GM10266 (cell line): Measurements from ENCODE around the gene RARA.
A peak's percentile ranks its signal among the peaks of the same experiment; 100 is the strongest.
"Not testable (repeated sequence)": the region's sequence is repeated elsewhere in the genome, so short reads cannot be mapped to it uniquely, and the experiment has no call there.

Source experiments
- DNase-seq: peaks from one replicate; pipeline ENCODE4 v3.0.0; 2012; ENCODE audit errors: extremely low spot score
- TF ChIP-seq, protein P1 (sequence below): IDR thresholded peaks from 2 replicates; pipeline ENCODE4 v1.5.1; 2012; ENCODE audit warnings: mild to moderate bottlenecking, low read depth; ENCODE audit not compliant: control insufficient read depth, insufficient read depth; ENCODE audit errors: missing control alignments

RARA gene

DNA sequence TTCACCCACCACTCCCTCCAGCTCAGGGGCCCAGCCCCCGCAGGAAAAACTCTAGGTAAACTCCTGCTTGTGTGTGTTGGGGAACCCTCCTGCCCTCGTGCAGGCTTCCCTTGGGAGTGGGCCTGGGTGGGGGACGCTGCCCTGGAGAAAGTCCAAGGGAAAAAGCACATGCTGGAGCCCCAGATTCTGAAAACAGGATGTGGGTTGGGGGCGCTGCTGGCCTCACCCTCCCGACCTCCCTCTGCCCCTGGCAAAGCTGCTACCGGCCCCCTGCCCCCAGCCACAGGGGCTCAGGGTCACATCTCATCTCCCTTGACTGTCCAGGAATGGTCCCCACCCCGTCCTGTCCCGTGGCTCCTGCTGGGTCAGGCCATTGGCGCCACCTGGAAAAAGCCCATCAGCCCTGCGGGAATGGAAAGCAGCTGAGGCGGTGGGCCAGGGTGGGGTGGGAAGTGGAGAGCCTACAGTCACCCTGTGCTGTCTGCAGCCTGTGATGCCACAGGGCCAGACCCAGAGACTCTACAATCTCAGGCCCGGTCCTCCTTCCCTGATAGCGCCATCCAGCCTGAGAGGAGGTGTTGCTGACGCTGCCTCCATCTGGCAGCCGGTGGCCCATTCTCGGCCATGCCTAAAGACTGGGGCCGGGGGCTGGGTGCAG is 58.0 kb downstream of the RARA start:
- TF ChIP-seq, protein P1, sequence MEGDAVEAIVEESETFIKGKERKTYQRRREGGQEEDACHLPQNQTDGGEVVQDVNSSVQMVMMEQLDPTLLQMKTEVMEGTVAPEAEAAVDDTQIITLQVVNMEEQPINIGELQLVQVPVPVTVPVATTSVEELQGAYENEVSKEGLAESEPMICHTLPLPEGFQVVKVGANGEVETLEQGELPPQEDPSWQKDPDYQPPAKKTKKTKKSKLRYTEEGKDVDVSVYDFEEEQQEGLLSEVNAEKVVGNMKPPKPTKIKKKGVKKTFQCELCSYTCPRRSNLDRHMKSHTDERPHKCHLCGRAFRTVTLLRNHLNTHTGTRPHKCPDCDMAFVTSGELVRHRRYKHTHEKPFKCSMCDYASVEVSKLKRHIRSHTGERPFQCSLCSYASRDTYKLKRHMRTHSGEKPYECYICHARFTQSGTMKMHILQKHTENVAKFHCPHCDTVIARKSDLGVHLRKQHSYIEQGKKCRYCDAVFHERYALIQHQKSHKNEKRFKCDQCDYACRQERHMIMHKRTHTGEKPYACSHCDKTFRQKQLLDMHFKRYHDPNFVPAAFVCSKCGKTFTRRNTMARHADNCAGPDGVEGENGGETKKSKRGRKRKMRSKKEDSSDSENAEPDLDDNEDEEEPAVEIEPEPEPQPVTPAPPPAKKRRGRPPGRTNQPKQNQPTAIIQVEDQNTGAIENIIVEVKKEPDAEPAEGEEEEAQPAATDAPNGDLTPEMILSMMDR, result no peak
- DNase-seq, result no peak

DNA sequence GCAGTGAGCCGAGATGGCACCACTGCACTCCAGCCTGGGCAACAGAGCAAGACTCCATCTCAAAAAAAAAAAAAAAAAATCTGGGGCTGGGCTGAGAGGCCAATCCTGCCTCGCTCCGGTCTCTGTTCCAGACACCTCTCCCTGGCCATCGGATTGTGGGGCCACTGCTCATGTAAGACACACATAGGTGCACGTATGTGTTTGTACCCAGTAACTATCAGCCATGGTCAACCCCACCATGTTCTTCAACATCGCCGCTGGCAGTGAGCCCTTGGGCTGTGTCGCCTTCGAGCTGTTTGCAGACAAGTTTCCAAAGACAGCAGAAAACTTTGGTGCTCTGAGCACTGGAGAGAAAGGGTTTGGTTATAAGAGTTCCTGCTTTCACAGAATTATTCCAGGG is 58.7 kb downstream of the RARA start:
- not testable (repeated sequence) for DNase-seq

DNA sequence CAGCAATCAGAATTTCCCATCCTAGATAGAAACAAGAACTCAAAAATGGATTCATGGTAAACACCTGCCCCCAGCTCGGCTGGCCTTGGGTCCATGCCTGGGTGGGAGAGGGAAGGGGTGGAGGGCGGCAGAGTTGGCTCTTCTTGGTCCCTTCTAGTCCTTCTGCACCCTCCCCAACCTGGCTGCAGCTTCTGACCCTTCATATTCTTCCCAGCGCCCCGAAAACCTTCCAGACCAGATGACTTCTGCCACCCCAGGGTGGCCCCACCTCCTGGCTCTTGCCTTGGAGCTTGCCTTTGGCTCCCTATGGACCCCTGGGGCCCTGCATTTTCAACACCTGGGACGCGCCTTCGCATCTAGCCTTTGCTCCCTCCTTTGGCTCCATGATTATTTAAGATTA is 60.9 kb downstream of the RARA start:
- DNase-seq, result no peak
- TF ChIP-seq, protein P1, result no peak

DNA sequence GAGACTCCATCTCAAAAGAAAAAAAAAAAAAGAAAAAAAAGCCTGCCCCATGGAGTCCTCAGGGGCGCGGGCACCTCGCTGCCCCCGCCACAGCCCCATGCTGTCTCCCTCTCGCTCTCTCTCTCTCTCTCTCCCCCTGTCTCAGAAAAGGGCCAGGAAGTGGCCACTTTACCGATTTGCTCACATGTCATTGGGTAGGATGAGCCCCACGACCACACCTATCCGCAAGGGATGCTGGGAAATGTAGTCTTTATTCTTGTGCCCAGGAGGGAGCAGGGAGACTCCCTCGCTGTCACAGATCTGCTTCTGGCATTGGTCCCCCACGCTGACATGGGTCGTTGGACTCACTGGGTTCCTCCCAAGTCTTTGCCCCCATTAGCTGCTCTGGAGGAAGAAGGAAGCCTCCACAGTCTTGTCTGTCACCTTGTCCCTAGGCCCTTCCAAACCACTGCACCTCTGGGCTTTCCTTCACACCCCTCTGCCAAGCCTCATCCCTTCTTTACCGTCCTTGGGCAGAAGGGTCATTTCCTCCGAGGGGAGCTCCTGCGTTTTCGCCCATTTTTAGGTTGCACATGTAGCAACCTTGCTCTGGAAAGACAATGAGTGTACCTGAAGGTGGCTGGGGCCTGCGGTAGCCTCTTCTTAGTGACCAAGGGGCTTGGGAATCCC is 62.4 kb downstream of the RARA start:
- TF ChIP-seq, protein P1, result no peak
- DNase-seq, result peak; percentile 48

DNA sequence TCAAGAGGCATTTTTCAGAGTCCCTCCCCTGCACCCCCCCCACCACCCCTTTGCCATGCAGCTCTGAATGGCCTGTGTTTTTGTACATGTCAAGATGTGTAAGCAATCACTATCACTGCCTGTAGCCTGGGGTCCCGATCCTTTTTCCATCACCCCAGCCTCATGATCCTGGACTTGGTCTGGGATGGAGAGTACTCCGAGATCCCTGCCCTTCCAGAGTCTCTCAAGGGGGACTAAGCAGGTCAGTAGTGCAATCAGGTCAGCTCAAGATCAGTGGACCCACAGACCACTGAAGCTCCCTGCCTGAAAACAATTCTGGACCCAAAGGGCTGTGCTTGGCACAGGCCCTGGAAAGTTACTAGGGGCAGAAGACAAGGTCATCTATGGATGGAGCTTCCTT is 63.1 kb downstream of the RARA start:
- DNase-seq, result no peak
- TF ChIP-seq, protein P1, result no peak

DNA sequence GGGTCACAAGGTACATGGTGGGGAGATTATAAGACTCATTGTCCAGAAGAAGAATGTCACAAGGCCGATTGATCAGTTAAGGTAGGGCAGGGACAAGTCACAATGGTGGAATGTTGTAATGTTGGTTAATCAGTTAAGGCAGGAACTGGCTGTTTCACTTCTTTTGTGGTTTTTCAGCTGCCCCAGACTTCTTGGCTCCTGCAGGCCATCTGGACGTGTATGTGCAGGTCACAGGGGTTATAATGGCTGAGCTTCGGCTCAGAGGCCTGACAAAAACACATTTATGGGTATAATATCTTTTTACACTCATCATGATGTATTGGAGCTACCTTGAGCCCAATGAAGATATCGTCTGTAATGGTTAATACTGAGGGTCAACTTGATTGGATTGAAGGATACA is 63.7 kb downstream of the RARA start:
- not testable (repeated sequence) for DNase-seq

DNA sequence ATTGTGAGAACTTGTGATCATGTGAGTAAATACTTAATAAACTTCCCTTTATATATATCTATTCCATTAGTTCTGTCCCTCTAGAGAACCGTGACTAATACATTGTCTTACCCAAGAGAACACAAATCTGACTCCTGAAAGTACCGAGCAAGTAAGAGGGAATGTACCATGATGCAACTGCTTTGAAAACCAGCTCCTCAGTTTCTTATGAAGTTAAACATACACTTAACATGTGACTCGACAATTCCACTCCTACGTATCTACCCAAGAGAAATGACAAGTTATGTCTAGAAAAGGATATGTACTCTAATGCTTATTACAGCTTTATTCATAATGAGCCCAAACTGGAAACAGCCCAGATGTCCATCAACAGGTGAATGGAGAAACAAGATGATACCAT is 64.3 kb downstream of the RARA start:
- TF ChIP-seq, protein P1, result no peak
- DNase-seq, result no peak

DNA sequence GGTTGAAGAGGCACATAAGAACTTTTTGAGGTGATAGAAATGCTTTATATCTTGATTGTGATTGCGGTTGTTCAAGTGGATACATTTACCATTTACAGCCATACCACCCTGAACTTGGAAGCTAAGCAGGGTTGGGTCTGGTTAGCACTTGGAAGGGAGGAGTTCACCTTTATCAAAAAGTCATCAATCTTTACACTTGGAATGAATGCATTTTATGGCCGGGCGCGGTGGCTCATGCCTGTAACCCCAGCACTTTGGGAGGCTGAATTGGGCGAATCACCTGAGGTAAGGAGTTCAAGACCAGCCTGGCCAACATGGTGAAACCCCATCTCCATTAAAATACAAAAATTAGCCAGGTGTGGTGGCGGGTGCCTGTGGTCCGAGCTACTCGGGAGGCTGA is 65.0 kb downstream of the RARA start:
- TF ChIP-seq, protein P1, result no peak
- DNase-seq, result no peak
